Skeletal muscle tissue (tissue), 4 donors: ENCODE measurements around the gene CLEC17A. TPM values are rescaled to one million over a fixed set of nuclear protein-coding genes. Genes with fewer than 3 reads are reported as not detected.
A peak's percentile ranks its signal among the peaks of the same experiment; 100 is the strongest.
"Not testable (repeated sequence)": the region's sequence is repeated elsewhere in the genome, so short reads cannot be mapped to it uniquely, and the experiment has no call there.

Experiments
- H3K27ac ChIP-seq: one replicate; pipeline ENCODE4 v1.7.0; 2013; ENCODE audit warnings: mild to moderate bottlenecking, low read depth, low read length, inconsistent platforms
- H3K27me3 ChIP-seq, 3 donors: one replicate each; pipeline ENCODE4 v1.7.0; 2013; ENCODE audit warnings: low read length in 3 of 3; ENCODE audit not compliant: control insufficient read depth in 3 of 3, insufficient read depth in 3 of 3
- H3K36me3 ChIP-seq, 3 donors: one replicate each; pipeline ENCODE4 v1.7.0; 2013; ENCODE audit warnings: low read length in 3 of 3; ENCODE audit not compliant: control insufficient read depth in 3 of 3, insufficient read depth in 3 of 3
- H3K4me1 ChIP-seq, 3 donors: one replicate each; pipeline ENCODE4 v1.7.0; 2013; ENCODE audit warnings: low read length in 3 of 3, mild to moderate bottlenecking in 3 of 3; ENCODE audit not compliant: control insufficient read depth in 3 of 3, insufficient read depth in 3 of 3
- H3K4me3 ChIP-seq, 3 donors: one replicate each; pipeline ENCODE4 v1.7.0; 2013; ENCODE audit warnings: low read length in 3 of 3
- H3K9ac ChIP-seq, 3 donors: one replicate each; pipeline ENCODE4 v1.7.0; 2013; ENCODE audit warnings: low read length in 3 of 3, mild to moderate bottlenecking in 3 of 3, moderate library complexity in 2 of 3, low read depth in 1 of 3
- H3K9me3 ChIP-seq, 3 donors: one replicate each; pipeline ENCODE4 v1.7.0; 2013; ENCODE audit warnings: low read length in 3 of 3; ENCODE audit not compliant: control insufficient read depth in 3 of 3
- total RNA-seq: library from RNA; depleted of rRNA; stranded (reverse); fragments of >200 nt; gene quantifications from one replicate; pipeline ENCODE4 v1.2.3, GENCODE V29; 2014
- donor health status: Osteomylitis.

The CLEC17A gene
- total RNA-seq, 1 donor from 2014 or later: 0.52 TPM

- Histone ChIP-seq H3K4me3 (peak overlapping the region; percentile 48 to 65 (median 58)), H3K27ac (peak overlapping the region; percentile 90), H3K36me3 (peaks cover 8 to 29% (median 14%) of the 10 kb centered on the region in 3 donors), H3K4me1 (peaks cover 31 to 52% (median 35%) of the 10 kb centered on the region in 3 donors), H3K9me3 (no peaks in the 10 kb centered on the region), H3K9ac (peak overlapping the region; percentile 52 to 88 (median 86)), H3K27me3 (no peaks in the 10 kb centered on the region)
Measured at GRCh38 chr19:14545716-14546082, 37.2 kb upstream of the CLEC17A start.

GRCh38 chr19:14550201-14550754, 32.6 kb upstream of the CLEC17A start:
- H3K9ac ChIP-seq: peak overlapping the region in 2 of 3 donors; percentile 50 to 51
- no peak overlapping the region for H3K4me3 ChIP-seq
- H3K9me3 ChIP-seq: no peaks in the 10 kb centered on the region
- peak overlapping the region; percentile 36 for H3K27ac ChIP-seq
- no peaks in the 10 kb centered on the region for H3K27me3 ChIP-seq
- H3K36me3 ChIP-seq: peaks cover 14 to 25% (median 21%) of the 10 kb centered on the region in 3 donors
- peaks cover 47 to 67% (median 51%) of the 10 kb centered on the region in 3 donors for H3K4me1 ChIP-seq

GRCh38 chr19:14551134-14552005, 31.5 kb upstream of the CLEC17A start:
- not testable (repeated sequence) for H3K27me3 ChIP-seq, H3K9me3 ChIP-seq, H3K4me3 ChIP-seq, H3K27ac ChIP-seq
- Histone ChIP-seq H3K9ac (peak overlapping the region; percentile 32 to 51 (median 45)), H3K4me1 (peaks cover 46 to 64% (median 52%) of the 10 kb centered on the region in 3 donors), H3K36me3 (peaks cover 14 to 25% (median 22%) of the 10 kb centered on the region in 3 donors)

- Histone ChIP-seq H3K36me3 (peaks cover 14 to 25% (median 22%) of the 10 kb centered on the region in 3 donors), H3K4me1 (peaks cover 48 to 63% (median 57%) of the 10 kb centered on the region in 3 donors)
- H3K4me3 ChIP-seq, H3K9me3 ChIP-seq, H3K27ac ChIP-seq, H3K27me3 ChIP-seq, H3K9ac ChIP-seq: not testable (repeated sequence)
Measured at GRCh38 chr19:14552006-14552360, 30.9 kb upstream of the CLEC17A start.

GRCh38 chr19:14553042-14553938, 29.6 kb upstream of the CLEC17A start:
- peaks cover 48 to 63% (median 58%) of the 10 kb centered on the region in 3 donors for H3K4me1 ChIP-seq
- peak overlapping the region; percentile 64 for H3K27ac ChIP-seq
- no peaks in the 10 kb centered on the region for H3K27me3 ChIP-seq
- H3K36me3 ChIP-seq: peaks cover 13 to 23% (median 20%) of the 10 kb centered on the region in 3 donors
- no peaks in the 10 kb centered on the region for H3K9me3 ChIP-seq
- H3K9ac ChIP-seq: peak overlapping the region; percentile 53 to 73 (median 61)
- H3K4me3 ChIP-seq: peak overlapping the region in 2 of 3 donors; percentile 21 to 41

- H3K27ac ChIP-seq: peak overlapping the region; percentile 64
- H3K9me3 ChIP-seq: no peaks in the 10 kb centered on the region
- H3K4me3 ChIP-seq: peak overlapping the region in 2 of 3 donors; percentile 21 to 41
- peaks cover 7 to 20% (median 15%) of the 10 kb centered on the region in 3 donors for H3K36me3 ChIP-seq
- H3K4me1 ChIP-seq: peaks cover 48 to 69% (median 64%) of the 10 kb centered on the region in 3 donors
- H3K27me3 ChIP-seq: no peaks in the 10 kb centered on the region
- peak overlapping the region; percentile 2 to 73 (median 51) for H3K9ac ChIP-seq
Measured at GRCh38 chr19:14553939-14554243, 29.0 kb upstream of the CLEC17A start.

- peaks cover 48 to 71% (median 65%) of the 10 kb centered on the region in 3 donors for H3K4me1 ChIP-seq
- peaks cover 6 to 18% (median 14%) of the 10 kb centered on the region in 3 donors for H3K36me3 ChIP-seq
- peak overlapping the region in 2 of 3 donors; percentile 51 to 73 for H3K9ac ChIP-seq
- peak overlapping the region in 1 of 3 donors; percentile 38 for H3K4me3 ChIP-seq
- no peaks in the 10 kb centered on the region for H3K27me3 ChIP-seq
- peak overlapping the region; percentile 42 for H3K27ac ChIP-seq
- H3K9me3 ChIP-seq: no peaks in the 10 kb centered on the region
Measured at GRCh38 chr19:14554382-14554812, 28.5 kb upstream of the CLEC17A start.

GRCh38 chr19:14555918-14556661, 26.8 kb upstream of the CLEC17A start:
- H3K27me3 ChIP-seq: no peaks in the 10 kb centered on the region
- H3K36me3 ChIP-seq: peaks cover 6 to 11% (median 7%) of the 10 kb centered on the region in 3 donors
- peaks cover 56 to 73% (median 68%) of the 10 kb centered on the region in 3 donors for H3K4me1 ChIP-seq
- peak overlapping the region; percentile 54 to 68 (median 63) for H3K4me3 ChIP-seq
- H3K27ac ChIP-seq: peak overlapping the region; percentile 36
- peak overlapping the region; percentile 39 to 71 (median 43) for H3K9ac ChIP-seq
- H3K9me3 ChIP-seq: no peaks in the 10 kb centered on the region

GRCh38 chr19:14556662-14557188, 26.2 kb upstream of the CLEC17A start:
- Histone ChIP-seq H3K27ac (peak overlapping the region; percentile 36), H3K9me3 (no peaks in the 10 kb centered on the region), H3K27me3 (no peaks in the 10 kb centered on the region), H3K9ac (peak overlapping the region; percentile 39 to 71 (median 43)), H3K36me3 (peaks cover 6 to 11% (median 7%) of the 10 kb centered on the region in 3 donors), H3K4me3 (peak overlapping the region; percentile 54 to 68 (median 63)), H3K4me1 (peaks cover 56 to 74% (median 70%) of the 10 kb centered on the region in 3 donors)
